Activated T-helper 9 cell treated with anti-CD3 and anti-CD28 coated beads, Interleukin-2, amount 50 U/mL, for 16 hours (primary cell): ENCODE measurements around the gene DCHS1.

Source experiments
- DNase-seq: peaks from one replicate; pipeline ENCODE4 v3.0.0-alpha.2; 2020; ENCODE audit warnings: low read depth

Gene DCHS1

GRCh38 chr11:6646071-6646470 lies 9.5 kb downstream of the DCHS1 start:
- DNase-seq, result no peak

GRCh38 chr11:6642957-6643356 lies 12.7 kb downstream of the DCHS1 start:
- DNase-seq, result no peak

GRCh38 chr11:6640985-6641701 lies 14.5 kb downstream of the DCHS1 start:
- DNase-seq, result no peak

GRCh38 chr11:6640036-6640984 lies 15.3 kb downstream of the DCHS1 start:
- DNase-seq, result no peak

GRCh38 chr11:6638429-6638828 lies 17.2 kb downstream of the DCHS1 start:
- no peak for DNase-seq

GRCh38 chr11:6637871-6638270 lies 17.7 kb downstream of the DCHS1 start:
- no peak for DNase-seq

GRCh38 chr11:6636480-6636879 lies 19.1 kb downstream of the DCHS1 start:
- no peak for DNase-seq

- DNase-seq, result no peak
These were observed 20.3 kb downstream of the DCHS1 start for GRCh38 chr11:6635082-6635932.

- DNase-seq, result no peak
These were observed 21.1 kb downstream of the DCHS1 start for GRCh38 chr11:6634534-6634933.

GRCh38 chr11:6633422-6634408 lies 21.9 kb downstream of the DCHS1 start:
- DNase-seq, result no peak

- no peak for DNase-seq
These were observed 23.2 kb downstream of the DCHS1 start for GRCh38 chr11:6632116-6633073.

GRCh38 chr11:6631361-6631890 lies 24.2 kb downstream of the DCHS1 start:
- DNase-seq, result no peak

GRCh38 chr11:6630632-6631291 lies 24.8 kb downstream of the DCHS1 start:
- no peak for DNase-seq

GRCh38 chr11:6629892-6630631 lies 25.5 kb downstream of the DCHS1 start:
- DNase-seq, result no peak

- no peak for DNase-seq
These were observed 26.1 kb downstream of the DCHS1 start for GRCh38 chr11:6629573-6629891.

GRCh38 chr11:6628526-6628925 lies 27.1 kb downstream of the DCHS1 start:
- no peak for DNase-seq

GRCh38 chr11:6627762-6628241 lies 27.8 kb downstream of the DCHS1 start:
- no peak for DNase-seq
